Measurements from ENCODE around the gene OR1J4.
"Not testable (repeated sequence)": the region's sequence is repeated elsewhere in the genome, so short reads cannot be mapped to it uniquely, and the experiment has no call there.

The OR1J4 gene

GRCh38 chr9:122506964-122507363 is 12.0 kb upstream of the OR1J4 start:
- TF ChIP-seq ZFX (IDR thresholded peaks at IDR 0.05; ENCODE audit: borderline replicate concordance) = no peak
- TF ChIP-seq, protein P1, sequence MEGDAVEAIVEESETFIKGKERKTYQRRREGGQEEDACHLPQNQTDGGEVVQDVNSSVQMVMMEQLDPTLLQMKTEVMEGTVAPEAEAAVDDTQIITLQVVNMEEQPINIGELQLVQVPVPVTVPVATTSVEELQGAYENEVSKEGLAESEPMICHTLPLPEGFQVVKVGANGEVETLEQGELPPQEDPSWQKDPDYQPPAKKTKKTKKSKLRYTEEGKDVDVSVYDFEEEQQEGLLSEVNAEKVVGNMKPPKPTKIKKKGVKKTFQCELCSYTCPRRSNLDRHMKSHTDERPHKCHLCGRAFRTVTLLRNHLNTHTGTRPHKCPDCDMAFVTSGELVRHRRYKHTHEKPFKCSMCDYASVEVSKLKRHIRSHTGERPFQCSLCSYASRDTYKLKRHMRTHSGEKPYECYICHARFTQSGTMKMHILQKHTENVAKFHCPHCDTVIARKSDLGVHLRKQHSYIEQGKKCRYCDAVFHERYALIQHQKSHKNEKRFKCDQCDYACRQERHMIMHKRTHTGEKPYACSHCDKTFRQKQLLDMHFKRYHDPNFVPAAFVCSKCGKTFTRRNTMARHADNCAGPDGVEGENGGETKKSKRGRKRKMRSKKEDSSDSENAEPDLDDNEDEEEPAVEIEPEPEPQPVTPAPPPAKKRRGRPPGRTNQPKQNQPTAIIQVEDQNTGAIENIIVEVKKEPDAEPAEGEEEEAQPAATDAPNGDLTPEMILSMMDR (IDR thresholded peaks at IDR 0.05) = no peak
- no peak overlapping the region for H3K27ac ChIP-seq

GRCh38 chr9:122510502-122510901 is 8.4 kb upstream of the OR1J4 start, which contains the start of gene OR1J2:
Gene OR1J2 (plus strand): TSS chr9:122510802. CDS start chr9:122510802, 0 bp downstream.
- no peak within 1 kb of the TSS for H3K27ac ChIP-seq
- TF ChIP-seq, protein P1 (IDR thresholded peaks at IDR 0.05) = no peak
- TF ChIP-seq ZFX (IDR thresholded peaks at IDR 0.05; ENCODE audit: borderline replicate concordance) = no peak

- TF ChIP-seq, protein P1 (IDR thresholded peaks at IDR 0.05) = no peak
- TF ChIP-seq ZFX (IDR thresholded peaks at IDR 0.05; ENCODE audit: borderline replicate concordance) = no peak
These were observed 715 bp upstream of the OR1J4 start for GRCh38 chr9:122518226-122518625.

GRCh38 chr9:122519376-122519775 is 435 bp downstream of the OR1J4 start:
- TF ChIP-seq, protein P1 (IDR thresholded peaks at IDR 0.05) = no peak
- no peak for TF ChIP-seq ZFX (IDR thresholded peaks at IDR 0.05; ENCODE audit: borderline replicate concordance)
- H3K27ac ChIP-seq = no peak overlapping the region

More at GRCh38 chr9:122518226-122518625, 715 bp upstream of the OR1J4 start:
- H3K27ac ChIP-seq = no peak overlapping the region

DNA sequence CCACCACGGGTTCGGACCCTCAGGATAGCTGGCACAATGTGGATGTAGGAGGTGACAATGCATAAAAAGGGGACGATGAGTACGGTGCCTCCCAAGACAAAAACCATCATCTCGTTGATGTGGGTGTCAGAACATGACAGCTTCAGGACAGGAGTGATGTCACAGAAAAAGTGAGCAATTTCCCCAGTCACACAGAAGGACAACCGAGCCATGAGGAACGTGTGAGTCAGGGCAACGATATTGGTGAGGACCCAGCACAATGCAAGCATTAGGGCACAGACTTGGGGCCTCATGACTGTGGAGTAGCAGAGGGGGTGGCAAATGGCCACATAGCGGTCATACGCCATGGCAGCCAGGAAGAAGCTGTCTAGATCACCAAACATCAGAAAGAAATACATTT is 7.7 kb downstream of the OR1J4 start:
- no peak for TF ChIP-seq ZFX (IDR thresholded peaks at IDR 0.05; ENCODE audit: borderline replicate concordance)
- TF ChIP-seq, protein P1 (IDR thresholded peaks at IDR 0.05) = no peak
- no peak overlapping the region for H3K27ac ChIP-seq

DNA sequence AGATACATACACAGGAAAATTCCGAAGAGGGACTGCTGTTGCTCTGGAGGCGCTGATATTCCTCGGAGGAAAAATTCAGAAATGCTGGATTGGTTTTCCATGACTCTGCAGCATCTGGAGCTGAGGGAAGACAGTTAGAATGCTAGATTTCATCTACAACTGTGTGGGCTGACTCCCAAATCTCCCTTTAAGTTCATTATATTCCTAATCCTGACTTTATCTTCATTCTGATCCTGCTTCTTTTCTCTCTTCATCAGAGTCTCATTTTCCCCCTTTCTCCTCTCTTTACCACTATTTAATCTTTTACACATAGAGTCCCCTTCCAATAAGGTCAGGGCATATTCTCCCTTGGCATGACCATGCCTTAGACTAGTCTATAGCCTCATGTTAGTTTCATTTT is 8.3 kb downstream of the OR1J4 start, which contains the start of gene OR1N1:
Gene OR1N1, minus strand, starts transcription at position 101 of the 400 bp plus-strand sequence. Its CDS starts 0 bp downstream, at position 101.
- TF ChIP-seq, protein P1 (IDR thresholded peaks at IDR 0.05) = no peak
- TF ChIP-seq ZFX (IDR thresholded peaks at IDR 0.05; ENCODE audit: borderline replicate concordance) = no peak
- no peak within 1 kb of the TSS for H3K27ac ChIP-seq

- H3K27ac ChIP-seq = not testable (repeated sequence)
These were observed 12.2 kb downstream of the OR1J4 start for GRCh38 chr9:122531157-122531556.

GRCh38 chr9:122536134-122536533 is 17.2 kb downstream of the OR1J4 start:
- no peak overlapping the region for H3K27ac ChIP-seq
- no peak for TF ChIP-seq ZFX (IDR thresholded peaks at IDR 0.05; ENCODE audit: borderline replicate concordance)
- TF ChIP-seq, protein P1 (IDR thresholded peaks at IDR 0.05) = no peak

DNA sequence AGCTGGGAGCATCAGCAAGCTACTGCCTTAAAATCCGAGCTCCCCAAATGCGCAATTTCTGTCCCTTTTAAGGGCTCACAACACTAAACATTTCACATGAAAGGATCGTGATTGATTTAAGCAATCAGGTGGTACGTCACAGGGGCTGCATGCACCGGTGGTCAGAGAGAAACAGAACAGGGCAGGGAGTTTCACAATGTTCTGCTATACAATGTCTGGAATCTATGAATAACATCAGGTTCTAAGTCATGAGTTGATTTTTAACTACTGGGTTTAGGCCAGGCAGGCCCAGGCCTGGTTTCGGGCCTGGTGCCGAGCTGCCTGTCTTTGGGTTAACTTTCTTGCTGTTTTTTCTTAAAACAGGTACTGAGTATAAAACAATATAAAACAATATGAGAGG is 18.1 kb downstream of the OR1J4 start:
- not testable (repeated sequence) for H3K27ac ChIP-seq

Measured in 22Rv1 (cell line).